ENCODE data around the gene NEK11.

- TF ChIP-seq, protein P1, sequence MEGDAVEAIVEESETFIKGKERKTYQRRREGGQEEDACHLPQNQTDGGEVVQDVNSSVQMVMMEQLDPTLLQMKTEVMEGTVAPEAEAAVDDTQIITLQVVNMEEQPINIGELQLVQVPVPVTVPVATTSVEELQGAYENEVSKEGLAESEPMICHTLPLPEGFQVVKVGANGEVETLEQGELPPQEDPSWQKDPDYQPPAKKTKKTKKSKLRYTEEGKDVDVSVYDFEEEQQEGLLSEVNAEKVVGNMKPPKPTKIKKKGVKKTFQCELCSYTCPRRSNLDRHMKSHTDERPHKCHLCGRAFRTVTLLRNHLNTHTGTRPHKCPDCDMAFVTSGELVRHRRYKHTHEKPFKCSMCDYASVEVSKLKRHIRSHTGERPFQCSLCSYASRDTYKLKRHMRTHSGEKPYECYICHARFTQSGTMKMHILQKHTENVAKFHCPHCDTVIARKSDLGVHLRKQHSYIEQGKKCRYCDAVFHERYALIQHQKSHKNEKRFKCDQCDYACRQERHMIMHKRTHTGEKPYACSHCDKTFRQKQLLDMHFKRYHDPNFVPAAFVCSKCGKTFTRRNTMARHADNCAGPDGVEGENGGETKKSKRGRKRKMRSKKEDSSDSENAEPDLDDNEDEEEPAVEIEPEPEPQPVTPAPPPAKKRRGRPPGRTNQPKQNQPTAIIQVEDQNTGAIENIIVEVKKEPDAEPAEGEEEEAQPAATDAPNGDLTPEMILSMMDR (IDR thresholded peaks at IDR 0.05): no peak
- TF ChIP-seq POLR2A (IDR thresholded peaks at IDR 0.05): no peak
Measured at GRCh38 chr3:131018970-131019369, 7.7 kb upstream of the NEK11 start.

Data from thyroid gland (tissue), 4 donors.